Lower leg skin (tissue), 4 donors: ENCODE results near the gene ENOPH1. TPM values are rescaled to one million over a fixed set of nuclear protein-coding genes. Genes with fewer than 3 reads are reported as not detected.
A peak's percentile ranks its signal among the peaks of the same experiment; 100 is the strongest.

Experiments used
- DNase-seq, 2 donors: peaks; one replicate each; pipeline ENCODE4 v3.0.0-alpha.2; 2019; ENCODE audit warnings: low spot score in 2 of 2
- H3K4me3 ChIP-seq: fragments of 200-600 bp; sonication (generic); 2 replicates; pipeline ENCODE4 v1.5.1; 2017; ENCODE audit warnings: mild to moderate bottlenecking, low read depth; ENCODE audit not compliant: poor library complexity, severe bottlenecking
- CTCF ChIP-seq, 3 donors: fragments of 450-650 bp; IDR thresholded peaks; one replicate each; pipeline ENCODE4 v1.5.1; 2016; ENCODE audit warnings: antibody characterized with exemption in 3 of 3, mild to moderate bottlenecking in 3 of 3, moderate library complexity in 2 of 3
- POLR2A ChIP-seq, 2 donors: fragments of 450-650 bp; IDR thresholded peaks; one replicate each; pipeline ENCODE4 v1.6.1; 2016 to 2017; ENCODE audit warnings: antibody characterized with exemption in 2 of 2, mild to moderate bottlenecking in 1 of 2, moderate library complexity in 1 of 2
- WGBS, 2 donors: methylation state at CpG; one replicate each; pipeline ENCODE4 v1.1.5; 2018; 5-methylcytosine and 5-hydroxymethylcytosine counted together
- intact Hi-C: fragments of 100-400 bp; cut with DNase I; formaldehyde crosslinking; loops from one replicate; pipeline ENCODE4 v1.15.0; 2023; ENCODE audit warnings: low total_unique reads
- total RNA-seq, 4 donors: library from RNA; depleted of rRNA; stranded (reverse); fragments of >200 nt; gene quantifications; one replicate each; pipeline ENCODE4 v1.1.0, GENCODE V29; 2016

ENOPH1 gene
- total RNA-seq, 4 donors from 2014 or later = 21.2 to 44.3 (median 34.6) TPM

- TF ChIP-seq POLR2A (IDR thresholded peaks at IDR 0.05) = no peak
- TF ChIP-seq CTCF (IDR thresholded peaks at IDR 0.05) = no peak
- peak overlapping the region; percentile 93 for H3K4me3 ChIP-seq
- peak in 1 of 2 donors; percentile 56 for DNase-seq
- intact Hi-C loops = loop anchor here (5.0 kb wide), 1 partner anchor 57 kb away; the partner anchor contains the start of gene HNRNPD
- 0 to 1% methylated on average over 30 to 40 of the region's 58 CpGs for WGBS, 2 donors
These were observed 630 bp upstream of the ENOPH1 start for GRCh38 chr4:82429728-82430192.

GRCh38 chr4:82430964-82431745 is 765 bp downstream of the ENOPH1 start:
- WGBS, 2 donors = 3% methylated on average over 33 of the region's 33 CpGs
- DNase-seq = peak in 1 of 2 donors; percentile 89
- TF ChIP-seq POLR2A (IDR thresholded peaks at IDR 0.05) (no peak), CTCF (IDR thresholded peaks at IDR 0.05) (no peak)
- intact Hi-C loops = no loop called here
- H3K4me3 ChIP-seq = peak overlapping the region; percentile 93

GRCh38 chr4:82431831-82432230 is 1.4 kb downstream of the ENOPH1 start:
- intact Hi-C loops = no loop called here
- no peak for DNase-seq
- TF ChIP-seq CTCF (IDR thresholded peaks at IDR 0.05) (no peak), POLR2A (IDR thresholded peaks at IDR 0.05) (no peak)
- 84% methylated on average over 4 of the region's 4 CpGs for whole genome bisulfite sequencing, 2 donors
- no peak overlapping the region for H3K4me3 ChIP-seq

GRCh38 chr4:82432596-82432995 is 2.2 kb downstream of the ENOPH1 start:
- 86 to 88% methylated on average over 18 of the region's 18 CpGs for WGBS, 2 donors
- DNase-seq = no peak
- TF ChIP-seq CTCF (IDR thresholded peaks at IDR 0.05) (no peak), POLR2A (IDR thresholded peaks at IDR 0.05) (no peak)
- intact Hi-C loops = no loop called here
- no peak overlapping the region for H3K4me3 ChIP-seq

DNA sequence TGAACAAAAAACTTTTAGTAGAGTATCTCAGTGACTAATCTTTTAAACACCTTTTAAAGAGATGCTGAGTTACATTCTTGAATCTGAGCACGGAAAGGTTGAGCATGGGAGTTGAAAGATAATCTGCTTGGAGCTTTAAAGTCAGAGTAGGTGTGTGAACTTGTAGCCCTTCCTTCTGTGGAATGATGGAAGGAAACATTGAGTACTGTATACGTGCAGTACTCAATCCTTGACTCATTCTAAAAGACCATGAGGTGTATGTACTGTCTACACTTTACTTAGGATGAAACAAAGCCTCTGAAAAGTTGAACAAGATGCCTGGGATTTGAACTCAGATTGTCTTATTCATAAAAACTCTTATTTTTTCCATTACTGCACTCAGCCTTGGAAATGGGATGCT is 3.4 kb downstream of the ENOPH1 start:
- no peak for TF ChIP-seq CTCF (IDR thresholded peaks at IDR 0.05)
- TF ChIP-seq POLR2A (IDR thresholded peaks at IDR 0.05) = no peak
- no peak overlapping the region for H3K4me3 ChIP-seq
- DNase-seq = no peak
- 55 to 69% methylated on average over 2 of the region's 2 CpGs for WGBS, 2 donors
- intact Hi-C loops = no loop called here
